ENCODE results near the gene NSMF. TPM values are rescaled to one million over a fixed set of nuclear protein-coding genes. Genes with fewer than 3 reads are reported as not detected.
A peak's percentile ranks its signal among the peaks of the same experiment; 100 is the strongest.

Gene NSMF
- total RNA-seq, 1 donor from 2014 or later, result 131 TPM

GRCh38 chr9:137436761-137437600 lies 22.2 kb downstream of the NSMF start:
- TF ChIP-seq CTCF (IDR thresholded peaks at IDR 0.05; ENCODE audit: partially characterized antibody, unreplicated experiment), result no peak
- H3K36me3 Mint-ChIP-seq (ENCODE audit: unreplicated experiment), result no peaks in the 10 kb centered on the region
- peaks cover 1% of the 10 kb centered on the region for H3K27me3 Mint-ChIP-seq (ENCODE audit: unreplicated experiment)
- peaks cover 1% of the 10 kb centered on the region for H3K4me1 Mint-ChIP-seq (ENCODE audit: low read depth, unreplicated experiment)
- peaks cover 1% of the 10 kb centered on the region for H3K9me3 Mint-ChIP-seq (ENCODE audit: unreplicated experiment)
- H3K27ac Mint-ChIP-seq (ENCODE audit: unreplicated experiment), result no peak overlapping the region
- H3K4me3 Mint-ChIP-seq (ENCODE audit: unreplicated experiment), result no peak overlapping the region
- DNase-seq, result no peak

- no peak overlapping the region for H3K27ac Mint-ChIP-seq (ENCODE audit: unreplicated experiment)
- no peak for TF ChIP-seq CTCF (IDR thresholded peaks at IDR 0.05; ENCODE audit: partially characterized antibody, unreplicated experiment)
- H3K4me3 Mint-ChIP-seq (ENCODE audit: unreplicated experiment), result no peak overlapping the region
- peak; percentile 30 for DNase-seq
- H3K27me3 Mint-ChIP-seq (ENCODE audit: unreplicated experiment), result no peaks in the 10 kb centered on the region
- H3K36me3 Mint-ChIP-seq (ENCODE audit: unreplicated experiment), result no peaks in the 10 kb centered on the region
- no peaks in the 10 kb centered on the region for H3K4me1 Mint-ChIP-seq (ENCODE audit: low read depth, unreplicated experiment)
- H3K9me3 Mint-ChIP-seq (ENCODE audit: unreplicated experiment), result no peaks in the 10 kb centered on the region
Measured at GRCh38 chr9:137435980-137436760, 23.0 kb downstream of the NSMF start.

GRCh38 chr9:137435381-137435891 lies 23.7 kb downstream of the NSMF start:
- no peak overlapping the region for H3K27ac Mint-ChIP-seq (ENCODE audit: unreplicated experiment)
- no peak overlapping the region for H3K4me3 Mint-ChIP-seq (ENCODE audit: unreplicated experiment)
- DNase-seq, result no peak
- no peaks in the 10 kb centered on the region for H3K4me1 Mint-ChIP-seq (ENCODE audit: low read depth, unreplicated experiment)
- no peaks in the 10 kb centered on the region for H3K27me3 Mint-ChIP-seq (ENCODE audit: unreplicated experiment)
- no peaks in the 10 kb centered on the region for H3K9me3 Mint-ChIP-seq (ENCODE audit: unreplicated experiment)
- H3K36me3 Mint-ChIP-seq (ENCODE audit: unreplicated experiment), result no peaks in the 10 kb centered on the region
- no peak for TF ChIP-seq CTCF (IDR thresholded peaks at IDR 0.05; ENCODE audit: partially characterized antibody, unreplicated experiment)

- Mint-ChIP-seq H3K9me3 (ENCODE audit: unreplicated experiment) (no peaks in the 10 kb centered on the region), H3K36me3 (ENCODE audit: unreplicated experiment) (no peaks in the 10 kb centered on the region), H3K27me3 (ENCODE audit: unreplicated experiment) (no peaks in the 10 kb centered on the region), H3K27ac (ENCODE audit: unreplicated experiment) (no peak overlapping the region), H3K4me3 (ENCODE audit: unreplicated experiment) (no peak overlapping the region), H3K4me1 (ENCODE audit: low read depth, unreplicated experiment) (no peaks in the 10 kb centered on the region)
- no peak for TF ChIP-seq CTCF (IDR thresholded peaks at IDR 0.05; ENCODE audit: partially characterized antibody, unreplicated experiment)
- DNase-seq, result no peak
Measured at GRCh38 chr9:137434498-137435380, 24.4 kb downstream of the NSMF start.

Data from glutamatergic neuron (in vitro differentiated cells).